Measurements from ENCODE around the gene SERPINA10.
"Not testable (repeated sequence)": the region's sequence is repeated elsewhere in the genome, so short reads cannot be mapped to it uniquely, and the experiment has no call there.

The SERPINA10 gene

GRCh38 chr14:94278731-94279130 lies 14.3 kb downstream of the SERPINA10 start:
- Histone ChIP-seq H3K9me3 (ENCODE audit: control insufficient read depth, low read length) (no peaks in the 10 kb centered on the region), H3K4me3 (ENCODE audit: low read length) (no peak overlapping the region), H3K27me3 (replicated peaks; ENCODE audit: control insufficient read depth, insufficient read depth, low read length) (no peaks in the 10 kb centered on the region), H3K9ac (ENCODE audit: low read length) (no peak overlapping the region), H3K36me3 (ENCODE audit: control insufficient read depth, insufficient read depth, low read length, severe bottlenecking) (no peaks in the 10 kb centered on the region), H3K4me1 (ENCODE audit: control insufficient read depth, insufficient read depth, low read length) (peaks cover 16% of the 10 kb centered on the region)
- DNase-seq (ENCODE audit: low read depth): peak; percentile 57

- H3K9me3 ChIP-seq (ENCODE audit: control insufficient read depth, low read length); DNase-seq (ENCODE audit: low read depth); H3K36me3 ChIP-seq (ENCODE audit: control insufficient read depth, insufficient read depth, low read length, severe bottlenecking); H3K27me3 ChIP-seq (replicated peaks; ENCODE audit: control insufficient read depth, insufficient read depth, low read length); H3K4me3 ChIP-seq (ENCODE audit: low read length); H3K9ac ChIP-seq (ENCODE audit: low read length); H3K4me1 ChIP-seq (ENCODE audit: control insufficient read depth, insufficient read depth, low read length): not testable (repeated sequence)
These were observed 16.0 kb downstream of the SERPINA10 start for GRCh38 chr14:94276898-94277561.

- Histone ChIP-seq H3K27me3 (replicated peaks; ENCODE audit: control insufficient read depth, insufficient read depth, low read length) (no peaks in the 10 kb centered on the region), H3K9me3 (ENCODE audit: control insufficient read depth, low read length) (no peaks in the 10 kb centered on the region), H3K4me1 (ENCODE audit: control insufficient read depth, insufficient read depth, low read length) (no peaks in the 10 kb centered on the region), H3K4me3 (ENCODE audit: low read length) (no peak overlapping the region), H3K9ac (ENCODE audit: low read length) (no peak overlapping the region), H3K36me3 (ENCODE audit: control insufficient read depth, insufficient read depth, low read length, severe bottlenecking) (no peaks in the 10 kb centered on the region)
- no peak for DNase-seq (ENCODE audit: low read depth)
These were observed 23.9 kb downstream of the SERPINA10 start for GRCh38 chr14:94269156-94269555.

- H3K4me3 ChIP-seq (ENCODE audit: low read length); DNase-seq (ENCODE audit: low read depth); H3K4me1 ChIP-seq (ENCODE audit: control insufficient read depth, insufficient read depth, low read length); H3K27me3 ChIP-seq (replicated peaks; ENCODE audit: control insufficient read depth, insufficient read depth, low read length); H3K36me3 ChIP-seq (ENCODE audit: control insufficient read depth, insufficient read depth, low read length, severe bottlenecking); H3K9ac ChIP-seq (ENCODE audit: low read length); H3K9me3 ChIP-seq (ENCODE audit: control insufficient read depth, low read length): not testable (repeated sequence)
These were observed 24.5 kb downstream of the SERPINA10 start for GRCh38 chr14:94268582-94268981.

- Histone ChIP-seq H3K27me3 (replicated peaks; ENCODE audit: control insufficient read depth, insufficient read depth, low read length) (no peaks in the 10 kb centered on the region), H3K9ac (ENCODE audit: low read length) (no peak overlapping the region), H3K36me3 (ENCODE audit: control insufficient read depth, insufficient read depth, low read length, severe bottlenecking) (no peaks in the 10 kb centered on the region), H3K4me1 (ENCODE audit: control insufficient read depth, insufficient read depth, low read length) (no peaks in the 10 kb centered on the region), H3K9me3 (ENCODE audit: control insufficient read depth, low read length) (peaks cover 6% of the 10 kb centered on the region), H3K4me3 (ENCODE audit: low read length) (no peak overlapping the region)
- DNase-seq (ENCODE audit: low read depth): no peak
These were observed 25.7 kb downstream of the SERPINA10 start for GRCh38 chr14:94267352-94267751.

- H3K9me3 ChIP-seq (ENCODE audit: control insufficient read depth, low read length): not testable (repeated sequence)
These were observed 28.9 kb downstream of the SERPINA10 start for GRCh38 chr14:94264195-94264594.

GRCh38 chr14:94244182-94244581 lies 48.9 kb downstream of the SERPINA10 start:
- H3K9me3 ChIP-seq (ENCODE audit: control insufficient read depth, low read length): no peaks in the 10 kb centered on the region
- H3K4me3 ChIP-seq (ENCODE audit: low read length): no peak overlapping the region
- H3K27me3 ChIP-seq (replicated peaks; ENCODE audit: control insufficient read depth, insufficient read depth, low read length): no peaks in the 10 kb centered on the region
- DNase-seq (ENCODE audit: low read depth): no peak
- H3K9ac ChIP-seq (ENCODE audit: low read length): no peak overlapping the region
- H3K4me1 ChIP-seq (ENCODE audit: control insufficient read depth, insufficient read depth, low read length): no peaks in the 10 kb centered on the region
- no peaks in the 10 kb centered on the region for H3K36me3 ChIP-seq (ENCODE audit: control insufficient read depth, insufficient read depth, low read length, severe bottlenecking)

More at GRCh38 chr14:94264195-94264594, 28.9 kb downstream of the SERPINA10 start:
- not testable (repeated sequence) for H3K4me3 ChIP-seq (ENCODE audit: low read length); H3K9ac ChIP-seq (ENCODE audit: low read length); H3K4me1 ChIP-seq (ENCODE audit: control insufficient read depth, insufficient read depth, low read length); H3K27me3 ChIP-seq (replicated peaks; ENCODE audit: control insufficient read depth, insufficient read depth, low read length); H3K36me3 ChIP-seq (ENCODE audit: control insufficient read depth, insufficient read depth, low read length, severe bottlenecking); DNase-seq (ENCODE audit: low read depth)

GRCh38 chr14:94239406-94239805 lies 53.7 kb downstream of the SERPINA10 start:
- H3K4me1 ChIP-seq (ENCODE audit: control insufficient read depth, insufficient read depth, low read length): no peaks in the 10 kb centered on the region
- DNase-seq (ENCODE audit: low read depth): no peak

GRCh38 chr14:94237983-94238382 lies 55.1 kb downstream of the SERPINA10 start:
- Histone ChIP-seq H3K9me3 (ENCODE audit: control insufficient read depth, low read length) (no peaks in the 10 kb centered on the region), H3K4me3 (ENCODE audit: low read length) (no peak overlapping the region), H3K9ac (ENCODE audit: low read length) (no peak overlapping the region), H3K27me3 (replicated peaks; ENCODE audit: control insufficient read depth, insufficient read depth, low read length) (no peaks in the 10 kb centered on the region), H3K4me1 (ENCODE audit: control insufficient read depth, insufficient read depth, low read length) (no peaks in the 10 kb centered on the region), H3K36me3 (ENCODE audit: control insufficient read depth, insufficient read depth, low read length, severe bottlenecking) (no peaks in the 10 kb centered on the region)
- no peak for DNase-seq (ENCODE audit: low read depth)

More at GRCh38 chr14:94239406-94239805, 53.7 kb downstream of the SERPINA10 start:
- Histone ChIP-seq H3K27me3 (replicated peaks; ENCODE audit: control insufficient read depth, insufficient read depth, low read length) (no peaks in the 10 kb centered on the region), H3K4me3 (ENCODE audit: low read length) (no peak overlapping the region), H3K36me3 (ENCODE audit: control insufficient read depth, insufficient read depth, low read length, severe bottlenecking) (no peaks in the 10 kb centered on the region), H3K9me3 (ENCODE audit: control insufficient read depth, low read length) (no peaks in the 10 kb centered on the region), H3K9ac (ENCODE audit: low read length) (no peak overlapping the region)

GRCh38 chr14:94237046-94237445 lies 56.0 kb downstream of the SERPINA10 start:
- H3K36me3 ChIP-seq (ENCODE audit: control insufficient read depth, insufficient read depth, low read length, severe bottlenecking): no peaks in the 10 kb centered on the region
- no peak for DNase-seq (ENCODE audit: low read depth)

More at GRCh38 chr14:94237046-94237445, 56.0 kb downstream of the SERPINA10 start:
- H3K27me3 ChIP-seq (replicated peaks; ENCODE audit: control insufficient read depth, insufficient read depth, low read length): no peaks in the 10 kb centered on the region
- H3K9me3 ChIP-seq (ENCODE audit: control insufficient read depth, low read length): no peaks in the 10 kb centered on the region
- H3K9ac ChIP-seq (ENCODE audit: low read length): no peak overlapping the region
- no peak overlapping the region for H3K4me3 ChIP-seq (ENCODE audit: low read length)
- no peaks in the 10 kb centered on the region for H3K4me1 ChIP-seq (ENCODE audit: control insufficient read depth, insufficient read depth, low read length)
